Epithelial cell of proximal tubule (primary cell): ENCODE results near the gene CRYGD. TPM values are rescaled to one million over a fixed set of nuclear protein-coding genes. Genes with fewer than 3 reads are reported as not detected.

Experiments
- DNase-seq: peaks from one replicate; pipeline ENCODE4 v3.0.0-alpha.2; 2011; ENCODE audit warnings: low read depth
- H3K4me3 ChIP-seq: 2 replicates; pipeline ENCODE4 v1.5.1; 2011; ENCODE audit warnings: low read depth, mild to moderate bottlenecking, low read length
- CTCF ChIP-seq: conservative IDR thresholded peaks from 2 replicates; pipeline ENCODE4 v1.5.1; 2012; ENCODE audit warnings: low read depth, mild to moderate bottlenecking, low read length
- total RNA-seq: library from RNA; depleted of rRNA; stranded (reverse); fragments of >200 nt; gene quantifications from 2 replicates; pipeline ENCODE4 v1.2.3, GENCODE V29; 2015

The CRYGD gene
- total RNA-seq, 1 donor from 2014 or later: not detected

GRCh38 chr2:208097801-208098200 lies 26.5 kb downstream of the CRYGD start:
- DNase-seq: no peak
- no peak for TF ChIP-seq CTCF
- H3K4me3 ChIP-seq: no peak overlapping the region

- TF ChIP-seq CTCF: no peak
- no peak for DNase-seq
- H3K4me3 ChIP-seq: no peak overlapping the region
Measured at GRCh38 chr2:208097313-208097712, 27.0 kb downstream of the CRYGD start.

- TF ChIP-seq CTCF: no peak
- no peak overlapping the region for H3K4me3 ChIP-seq
- DNase-seq: no peak
Measured at GRCh38 chr2:208096080-208096479, 28.2 kb downstream of the CRYGD start.

- TF ChIP-seq CTCF: no peak
- no peak for DNase-seq
- H3K4me3 ChIP-seq: no peak overlapping the region
Measured at GRCh38 chr2:208093128-208093527, 31.2 kb downstream of the CRYGD start.

GRCh38 chr2:208092093-208092832 lies 32.1 kb downstream of the CRYGD start:
- no peak for TF ChIP-seq CTCF
- no peak overlapping the region for H3K4me3 ChIP-seq
- DNase-seq: no peak

GRCh38 chr2:208090420-208090819 lies 33.9 kb downstream of the CRYGD start:
- no peak for TF ChIP-seq CTCF
- H3K4me3 ChIP-seq: no peak overlapping the region

GRCh38 chr2:208086029-208086428 lies 38.3 kb downstream of the CRYGD start:
- TF ChIP-seq CTCF: no peak
- no peak for DNase-seq
- H3K4me3 ChIP-seq: no peak overlapping the region

More at GRCh38 chr2:208090420-208090819, 33.9 kb downstream of the CRYGD start:
- DNase-seq: no peak
